AG09309 (cell line): ENCODE results near the gene CATSPERZ.

Source experiments
- DNase-seq: peaks from one replicate; pipeline ENCODE4 v3.0.0-alpha.2; 2010; ENCODE audit warnings: low read depth
- H3K4me3 ChIP-seq: 2 replicates; pipeline ENCODE4 v1.5.1; 2011; ENCODE audit warnings: mild to moderate bottlenecking, low read depth, low read length, moderate library complexity; ENCODE audit not compliant: control insufficient read depth
- TF ChIP-seq, protein P1 (sequence below): IDR thresholded peaks from 2 replicates; pipeline ENCODE4 v1.5.1; 2011; ENCODE audit warnings: mild to moderate bottlenecking, low read depth, low read length, inconsistent platforms; ENCODE audit not compliant: insufficient read depth, control insufficient read depth; ENCODE audit errors: missing control alignments

The CATSPERZ gene

GRCh38 chr11:64263947-64264317, 36.2 kb upstream of the CATSPERZ start:
- TF ChIP-seq, protein P1, sequence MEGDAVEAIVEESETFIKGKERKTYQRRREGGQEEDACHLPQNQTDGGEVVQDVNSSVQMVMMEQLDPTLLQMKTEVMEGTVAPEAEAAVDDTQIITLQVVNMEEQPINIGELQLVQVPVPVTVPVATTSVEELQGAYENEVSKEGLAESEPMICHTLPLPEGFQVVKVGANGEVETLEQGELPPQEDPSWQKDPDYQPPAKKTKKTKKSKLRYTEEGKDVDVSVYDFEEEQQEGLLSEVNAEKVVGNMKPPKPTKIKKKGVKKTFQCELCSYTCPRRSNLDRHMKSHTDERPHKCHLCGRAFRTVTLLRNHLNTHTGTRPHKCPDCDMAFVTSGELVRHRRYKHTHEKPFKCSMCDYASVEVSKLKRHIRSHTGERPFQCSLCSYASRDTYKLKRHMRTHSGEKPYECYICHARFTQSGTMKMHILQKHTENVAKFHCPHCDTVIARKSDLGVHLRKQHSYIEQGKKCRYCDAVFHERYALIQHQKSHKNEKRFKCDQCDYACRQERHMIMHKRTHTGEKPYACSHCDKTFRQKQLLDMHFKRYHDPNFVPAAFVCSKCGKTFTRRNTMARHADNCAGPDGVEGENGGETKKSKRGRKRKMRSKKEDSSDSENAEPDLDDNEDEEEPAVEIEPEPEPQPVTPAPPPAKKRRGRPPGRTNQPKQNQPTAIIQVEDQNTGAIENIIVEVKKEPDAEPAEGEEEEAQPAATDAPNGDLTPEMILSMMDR: no peak
- H3K4me3 ChIP-seq: no peak overlapping the region
- DNase-seq: no peak

GRCh38 chr11:64264371-64264852, 35.7 kb upstream of the CATSPERZ start:
- TF ChIP-seq, protein P1: no peak
- H3K4me3 ChIP-seq: no peak overlapping the region
- DNase-seq: no peak

DNA sequence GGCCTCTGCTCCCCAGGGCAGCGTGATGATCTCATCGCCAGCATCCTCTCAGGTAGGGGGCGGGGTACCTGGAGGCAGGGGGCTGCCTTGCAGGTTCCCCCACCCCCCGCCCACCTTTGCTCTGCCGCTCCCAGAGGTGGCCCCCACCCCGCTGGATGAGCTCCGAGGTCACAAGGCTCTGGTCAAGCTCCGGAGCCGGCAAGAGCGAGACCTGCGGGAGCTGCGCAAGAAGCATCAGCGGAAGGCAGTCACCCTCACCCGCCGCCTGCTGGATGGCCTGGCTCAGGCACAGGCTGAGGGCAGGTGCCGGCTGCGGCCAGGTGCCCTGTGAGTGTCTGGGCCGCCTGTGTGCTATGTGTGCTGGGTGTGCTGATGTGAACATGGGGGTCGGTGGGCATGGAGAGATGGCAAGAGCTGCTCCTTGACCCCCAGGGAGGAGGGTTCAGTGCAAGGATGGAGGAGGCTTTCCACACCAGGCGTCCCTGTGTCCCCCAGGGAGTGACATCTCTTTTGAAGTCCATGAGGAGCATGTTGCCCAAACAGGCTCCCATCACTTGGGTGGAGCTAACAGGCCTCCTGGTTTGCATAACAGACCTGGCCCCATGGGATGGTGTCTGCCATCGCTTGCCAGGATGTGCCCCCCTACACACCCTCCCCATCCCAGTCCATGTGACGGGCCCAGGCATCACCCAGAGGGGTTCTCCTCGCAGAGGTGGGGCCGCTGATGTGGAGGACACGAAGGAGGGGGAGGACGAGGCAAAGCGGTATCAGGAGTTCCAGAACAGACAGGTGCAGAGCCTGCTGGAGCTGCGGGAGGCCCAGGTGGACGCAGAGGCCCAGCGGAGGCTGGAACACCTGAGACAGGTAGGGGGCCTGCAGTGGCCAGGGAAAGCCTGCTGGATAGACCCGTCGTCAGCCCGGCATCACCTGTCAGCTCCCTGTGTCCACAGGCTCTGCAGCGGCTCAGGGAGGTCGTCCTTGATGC, 34.7 kb upstream of the CATSPERZ start:
- TF ChIP-seq, protein P1: no peak
- no peak overlapping the region for H3K4me3 ChIP-seq
- no peak for DNase-seq

DNA sequence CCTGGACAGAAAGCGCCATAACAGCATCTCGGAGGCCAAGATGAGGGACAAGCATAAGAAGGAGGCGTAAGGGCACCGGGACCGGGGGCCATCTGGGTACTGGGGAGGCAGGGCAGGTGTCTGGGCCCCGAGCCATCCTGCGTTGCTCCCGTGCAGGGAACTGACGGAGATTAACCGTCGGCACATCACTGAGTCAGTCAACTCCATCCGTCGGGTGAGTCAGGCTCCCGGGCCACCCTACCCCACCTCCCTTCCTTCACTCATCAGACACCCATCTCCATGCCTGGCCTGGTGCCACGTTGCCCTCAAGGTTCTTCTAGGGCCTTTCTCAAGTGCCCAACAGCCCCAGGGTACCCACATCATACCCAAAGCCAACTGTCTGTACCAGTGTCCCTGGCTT, 33.8 kb upstream of the CATSPERZ start:
- no peak overlapping the region for H3K4me3 ChIP-seq
- no peak for DNase-seq
- TF ChIP-seq, protein P1: no peak

- no peak overlapping the region for H3K4me3 ChIP-seq
- no peak for DNase-seq
- TF ChIP-seq, protein P1: no peak
Observed at GRCh38 chr11:64267207-64267945, 32.8 kb upstream of the CATSPERZ start.

DNA sequence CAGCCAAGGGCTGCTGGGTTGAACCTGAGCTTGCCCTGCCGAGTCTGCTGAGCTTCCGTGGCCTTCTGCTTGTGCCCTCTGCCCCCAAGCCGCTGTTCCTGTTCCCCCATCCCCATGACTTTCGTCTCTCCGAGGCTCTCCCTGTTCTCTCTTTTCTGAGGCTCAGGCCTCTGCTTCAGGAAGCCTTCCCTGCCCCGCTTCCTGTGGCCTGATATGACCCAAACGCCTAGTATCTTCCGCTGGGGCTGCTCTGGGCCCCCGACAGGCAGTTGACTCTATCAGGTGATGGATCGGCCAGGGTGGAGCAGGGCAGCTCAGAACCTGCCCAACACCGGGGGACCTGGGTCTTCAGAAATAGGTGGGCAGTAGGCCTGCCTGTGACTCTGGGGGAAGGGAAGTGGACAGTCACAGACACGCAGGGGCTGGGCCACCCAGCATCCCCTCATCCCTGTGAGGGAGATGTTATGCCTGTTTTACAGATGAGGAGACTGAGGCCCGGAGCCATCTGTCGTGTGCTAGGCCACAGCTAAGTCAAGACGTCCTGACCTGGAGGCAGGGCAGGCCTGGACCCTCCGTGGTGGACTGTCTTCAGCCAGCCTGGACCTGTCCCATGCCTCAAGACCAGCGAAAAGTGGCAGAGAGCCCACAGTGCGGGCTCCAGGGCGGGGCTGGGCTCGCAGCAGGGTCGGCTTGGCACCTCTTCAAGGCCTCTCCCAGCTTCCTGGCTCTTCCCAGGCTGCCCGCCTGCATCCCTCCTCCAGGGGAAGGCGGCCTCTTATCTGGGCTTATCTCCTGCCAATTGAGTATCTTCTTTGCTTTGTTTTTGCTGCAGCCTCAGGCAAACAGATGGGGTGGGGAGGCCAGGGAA, 31.9 kb upstream of the CATSPERZ start:
- TF ChIP-seq, protein P1: no peak
- H3K4me3 ChIP-seq: peak overlapping the region; percentile 60; the same call in 1 of the 2 replicates
- no peak for DNase-seq
